GM18907 (cell line): ENCODE measurements around the gene NFS1.

Experiments used
- ATAC-seq: cut with Tn5 transposase; IDR thresholded peaks from one replicate; pipeline ENCODE4 v1.9.1; 2021; ENCODE audit warnings: mild to moderate bottlenecking, moderate library complexity; ENCODE audit not compliant: unreplicated experiment

Gene NFS1

GRCh38 chr20:35680452-35681183 is 18.5 kb downstream of the NFS1 start:
- no peak for ATAC-seq

GRCh38 chr20:35674921-35675320 is 24.2 kb downstream of the NFS1 start:
- ATAC-seq = no peak

GRCh38 chr20:35673884-35674283 is 25.3 kb downstream of the NFS1 start:
- ATAC-seq = no peak

- ATAC-seq = no peak
Observed at GRCh38 chr20:35669681-35670080, 29.5 kb downstream of the NFS1 start.

- ATAC-seq = no peak
Observed at GRCh38 chr20:35669221-35669620, 29.9 kb downstream of the NFS1 start.

GRCh38 chr20:35665949-35666288 is 33.2 kb downstream of the NFS1 start:
- no peak for ATAC-seq

- ATAC-seq = peak; percentile 76
Observed at GRCh38 chr20:35664466-35665206, 34.5 kb downstream of the NFS1 start, which contains the start of the genes CPNE1 and RBM12. Gene CPNE1, minus strand, starts transcription at chr20:35664900. Its CDS starts 31,977 bp downstream, at chr20:35632923. Gene RBM12, minus strand, starts transcription at chr20:35664900. Its CDS starts 9,578 bp downstream, at chr20:35655322.

- ATAC-seq = peak; percentile 35
Observed at GRCh38 chr20:35663516-35664465, 35.4 kb downstream of the NFS1 start.

- no peak for ATAC-seq
Observed at GRCh38 chr20:35662551-35662950, 36.6 kb downstream of the NFS1 start.

GRCh38 chr20:35661908-35662307 is 37.2 kb downstream of the NFS1 start:
- no peak for ATAC-seq

- no peak for ATAC-seq
Observed at GRCh38 chr20:35661053-35661452, 38.1 kb downstream of the NFS1 start.

- no peak for ATAC-seq
Observed at GRCh38 chr20:35660122-35660937, 38.8 kb downstream of the NFS1 start.

- no peak for ATAC-seq
Observed at GRCh38 chr20:35657271-35657670, 41.9 kb downstream of the NFS1 start.

GRCh38 chr20:35654415-35654814 is 44.7 kb downstream of the NFS1 start:
- ATAC-seq = no peak

- no peak for ATAC-seq
Observed at GRCh38 chr20:35653893-35654292, 45.3 kb downstream of the NFS1 start.

- no peak for ATAC-seq
Observed at GRCh38 chr20:35653430-35653734, 45.8 kb downstream of the NFS1 start.

GRCh38 chr20:35652641-35653429 is 46.3 kb downstream of the NFS1 start:
- no peak for ATAC-seq

GRCh38 chr20:35651958-35652357 is 47.2 kb downstream of the NFS1 start:
- ATAC-seq = no peak

GRCh38 chr20:35650632-35651031 is 48.5 kb downstream of the NFS1 start:
- no peak for ATAC-seq

GRCh38 chr20:35648836-35649235 is 50.3 kb downstream of the NFS1 start:
- no peak for ATAC-seq
